ENCODE measurements around the gene USP3. TPM values are rescaled to one million over a fixed set of nuclear protein-coding genes. Genes with fewer than 3 reads are reported as not detected.

USP3 gene
- total and polyA plus RNA-seq, 9 of the 15 experiments (the other 6 are each of a cell fraction or from before 2014, with no cell fraction given) = 17.3 to 54.3 (median 34.8) TPM

GRCh38 chr15:63504247-63504978, at the start of gene USP3 (continued):
- TF ChIP-seq, protein P1, sequence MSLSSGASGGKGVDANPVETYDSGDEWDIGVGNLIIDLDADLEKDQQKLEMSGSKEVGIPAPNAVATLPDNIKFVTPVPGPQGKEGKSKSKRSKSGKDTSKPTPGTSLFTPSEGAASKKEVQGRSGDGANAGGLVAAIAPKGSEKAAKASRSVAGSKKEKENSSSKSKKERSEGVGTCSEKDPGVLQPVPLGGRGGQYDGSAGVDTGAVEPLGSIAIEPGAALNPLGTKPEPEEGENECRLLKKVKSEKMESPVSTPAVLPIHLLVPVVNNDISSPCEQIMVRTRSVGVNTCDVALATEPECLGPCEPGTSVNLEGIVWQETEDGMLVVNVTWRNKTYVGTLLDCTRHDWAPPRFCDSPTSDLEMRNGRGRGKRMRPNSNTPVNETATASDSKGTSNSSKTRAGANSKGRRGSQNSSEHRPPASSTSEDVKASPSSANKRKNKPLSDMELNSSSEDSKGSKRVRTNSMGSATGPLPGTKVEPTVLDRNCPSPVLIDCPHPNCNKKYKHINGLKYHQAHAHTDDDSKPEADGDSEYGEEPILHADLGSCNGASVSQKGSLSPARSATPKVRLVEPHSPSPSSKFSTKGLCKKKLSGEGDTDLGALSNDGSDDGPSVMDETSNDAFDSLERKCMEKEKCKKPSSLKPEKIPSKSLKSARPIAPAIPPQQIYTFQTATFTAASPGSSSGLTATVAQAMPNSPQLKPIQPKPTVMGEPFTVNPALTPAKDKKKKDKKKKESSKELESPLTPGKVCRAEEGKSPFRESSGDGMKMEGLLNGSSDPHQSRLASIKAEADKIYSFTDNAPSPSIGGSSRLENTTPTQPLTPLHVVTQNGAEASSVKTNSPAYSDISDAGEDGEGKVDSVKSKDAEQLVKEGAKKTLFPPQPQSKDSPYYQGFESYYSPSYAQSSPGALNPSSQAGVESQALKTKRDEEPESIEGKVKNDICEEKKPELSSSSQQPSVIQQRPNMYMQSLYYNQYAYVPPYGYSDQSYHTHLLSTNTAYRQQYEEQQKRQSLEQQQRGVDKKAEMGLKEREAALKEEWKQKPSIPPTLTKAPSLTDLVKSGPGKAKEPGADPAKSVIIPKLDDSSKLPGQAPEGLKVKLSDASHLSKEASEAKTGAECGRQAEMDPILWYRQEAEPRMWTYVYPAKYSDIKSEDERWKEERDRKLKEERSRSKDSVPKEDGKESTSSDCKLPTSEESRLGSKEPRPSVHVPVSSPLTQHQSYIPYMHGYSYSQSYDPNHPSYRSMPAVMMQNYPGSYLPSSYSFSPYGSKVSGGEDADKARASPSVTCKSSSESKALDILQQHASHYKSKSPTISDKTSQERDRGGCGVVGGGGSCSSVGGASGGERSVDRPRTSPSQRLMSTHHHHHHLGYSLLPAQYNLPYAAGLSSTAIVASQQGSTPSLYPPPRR (CRISPR knock-in tag; IDR thresholded peaks at IDR 0.05; ENCODE audit: borderline replicate concordance) = no peak
- TF ChIP-seq ZEB2 (IDR thresholded peaks at IDR 0.05) = no peak
- peak; percentile 62 for TF ChIP-seq SUPT5H (IDR thresholded peaks at IDR 0.05)
- no peak for TF ChIP-seq NFE2L1 (tag; IDR thresholded peaks at IDR 0.05; ENCODE audit: borderline replicate concordance, low read depth)
- TF ChIP-seq, protein P2, sequence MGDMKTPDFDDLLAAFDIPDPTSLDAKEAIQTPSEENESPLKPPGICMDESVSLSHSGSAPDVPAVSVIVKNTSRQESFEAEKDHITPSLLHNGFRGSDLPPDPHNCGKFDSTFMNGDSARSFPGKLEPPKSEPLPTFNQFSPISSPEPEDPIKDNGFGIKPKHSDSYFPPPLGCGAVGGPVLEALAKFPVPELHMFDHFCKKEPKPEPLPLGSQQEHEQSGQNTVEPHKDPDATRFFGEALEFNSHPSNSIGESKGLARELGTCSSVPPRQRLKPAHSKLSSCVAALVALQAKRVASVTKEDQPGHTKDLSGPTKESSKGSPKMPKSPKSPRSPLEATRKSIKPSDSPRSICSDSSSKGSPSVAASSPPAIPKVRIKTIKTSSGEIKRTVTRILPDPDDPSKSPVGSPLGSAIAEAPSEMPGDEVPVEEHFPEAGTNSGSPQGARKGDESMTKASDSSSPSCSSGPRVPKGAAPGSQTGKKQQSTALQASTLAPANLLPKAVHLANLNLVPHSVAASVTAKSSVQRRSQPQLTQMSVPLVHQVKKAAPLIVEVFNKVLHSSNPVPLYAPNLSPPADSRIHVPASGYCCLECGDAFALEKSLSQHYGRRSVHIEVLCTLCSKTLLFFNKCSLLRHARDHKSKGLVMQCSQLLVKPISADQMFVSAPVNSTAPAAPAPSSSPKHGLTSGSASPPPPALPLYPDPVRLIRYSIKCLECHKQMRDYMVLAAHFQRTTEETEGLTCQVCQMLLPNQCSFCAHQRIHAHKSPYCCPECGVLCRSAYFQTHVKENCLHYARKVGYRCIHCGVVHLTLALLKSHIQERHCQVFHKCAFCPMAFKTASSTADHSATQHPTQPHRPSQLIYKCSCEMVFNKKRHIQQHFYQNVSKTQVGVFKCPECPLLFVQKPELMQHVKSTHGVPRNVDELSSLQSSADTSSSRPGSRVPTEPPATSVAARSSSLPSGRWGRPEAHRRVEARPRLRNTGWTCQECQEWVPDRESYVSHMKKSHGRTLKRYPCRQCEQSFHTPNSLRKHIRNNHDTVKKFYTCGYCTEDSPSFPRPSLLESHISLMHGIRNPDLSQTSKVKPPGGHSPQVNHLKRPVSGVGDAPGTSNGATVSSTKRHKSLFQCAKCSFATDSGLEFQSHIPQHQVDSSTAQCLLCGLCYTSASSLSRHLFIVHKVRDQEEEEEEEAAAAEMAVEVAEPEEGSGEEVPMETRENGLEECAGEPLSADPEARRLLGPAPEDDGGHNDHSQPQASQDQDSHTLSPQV (IDR thresholded peaks at IDR 0.05) = no peak; the same call in 1 of the 2 replicates
- TF ChIP-seq RFX7 (CRISPR knock-in tag; IDR thresholded peaks at IDR 0.05) = no peak
- peak; percentile 87 for TF ChIP-seq HINFP (tag; conservative IDR thresholded peaks at IDR 0.05; ENCODE audit: low read depth)
- TF ChIP-seq IRF2 (CRISPR knock-in tag; IDR thresholded peaks at IDR 0.05) = no peak
- TF ChIP-seq TCF7 (IDR thresholded peaks at IDR 0.05; ENCODE audit: borderline replicate concordance) = peak; percentile 76; the same call in 1 of the 2 replicates
- TF ChIP-seq SRSF7 (optimal IDR thresholded peaks at IDR 0.05; ENCODE audit: low read depth, low read length) = no peak
- TF ChIP-seq KAT8 (IDR thresholded peaks at IDR 0.05; ENCODE audit: low read depth) = no peak
- peak in 1 of 2 experiments; percentile 81; a peak in 2 of 4 replicates for TF ChIP-seq TRIM24 (IDR thresholded peaks at IDR 0.05)
- no peak for TF ChIP-seq ZNF354B (CRISPR knock-in tag; IDR thresholded peaks at IDR 0.05)
- TF ChIP-seq RBM39 (optimal IDR thresholded peaks at IDR 0.05; ENCODE audit: low read depth, low read length) = peak; percentile 84
- TF ChIP-seq USF1 (CRISPR knock-in tag; IDR thresholded peaks at IDR 0.05) = no peak

Data from K562 (cell line).